HepG2 (cell line): Measurements from ENCODE around the gene NDUFV1. TPM values are rescaled to one million over a fixed set of nuclear protein-coding genes. Genes with fewer than 3 reads are reported as not detected.
A peak's percentile ranks its signal among the peaks of the same experiment; 100 is the strongest.

Experiments
- ATF4 ChIP-seq, 2 experiments: fragments of 450-650 bp in 1 of 2; sonication (generic) in 1 of 2; formaldehyde crosslinking; IDR thresholded peaks; 2 replicates each; pipeline versions ENCODE4 v1.5.0 to v1.8.0; 2020 to 2022; ENCODE audit warnings: mild to moderate bottlenecking in 1 of 2, missing genetic modification reagents in 1 of 2
- BRCA1 ChIP-seq: sonication (generic); formaldehyde crosslinking; IDR thresholded peaks from 2 replicates; pipeline ENCODE4 v1.4.0; 2020; ENCODE audit warnings: missing genetic modification reagents
- CEBPG ChIP-seq: IDR thresholded peaks from 2 replicates; pipeline ENCODE4 v1.6.1; 2016
- CEBPZ ChIP-seq: IDR thresholded peaks from 2 replicates; pipeline ENCODE4 v1.6.1; 2012; ENCODE audit warnings: low read length, improper control_type of control experiment
- EEA1 ChIP-seq: sonication (generic); formaldehyde crosslinking; IDR thresholded peaks from 2 replicates; pipeline ENCODE4 v1.5.1; 2020; ENCODE audit warnings: mild to moderate bottlenecking, missing genetic modification reagents, borderline replicate concordance
- FOXK2 ChIP-seq: fragments of 450-650 bp; IDR thresholded peaks from 2 replicates; pipeline ENCODE4 v1.6.1; 2016
- GMEB1 ChIP-seq: sonication (generic); formaldehyde crosslinking; IDR thresholded peaks from 2 replicates; pipeline ENCODE4 v1.5.1; 2020; ENCODE audit warnings: missing genetic modification reagents, mild to moderate bottlenecking, borderline replicate concordance
- KDM2A ChIP-seq: sonication (generic); formaldehyde crosslinking; IDR thresholded peaks from 2 replicates; pipeline ENCODE4 v1.4.0; 2020; ENCODE audit warnings: low read depth, missing genetic modification reagents, borderline replicate concordance
- MZF1 ChIP-seq: sonication (generic); formaldehyde crosslinking; IDR thresholded peaks from 2 replicates; pipeline ENCODE4 v1.8.1; 2023; ENCODE audit warnings: mild to moderate bottlenecking, missing genetic modification reagents, borderline replicate concordance
- PHF21A ChIP-seq: sonication (generic); formaldehyde crosslinking; IDR thresholded peaks from 2 replicates; pipeline ENCODE4 v1.5.0; 2020; ENCODE audit warnings: mild to moderate bottlenecking, missing genetic modification reagents
- SAP130 ChIP-seq: IDR thresholded peaks from 2 replicates; pipeline ENCODE4 v1.6.1; 2016; ENCODE audit warnings: low read depth
- THAP7 ChIP-seq: sonication (generic); formaldehyde crosslinking; IDR thresholded peaks from 2 replicates; pipeline ENCODE4 v1.8.1; 2023; ENCODE audit warnings: mild to moderate bottlenecking, missing genetic modification reagents
- ZFP37 ChIP-seq: sonication (generic); formaldehyde crosslinking; IDR thresholded peaks from 2 replicates; pipeline ENCODE4 v1.4.0; 2020; ENCODE audit warnings: missing genetic modification reagents, borderline replicate concordance
- ZFY ChIP-seq: sonication (generic); formaldehyde crosslinking; IDR thresholded peaks from 2 replicates; pipeline ENCODE4 v1.4.0; 2020; ENCODE audit warnings: missing genetic modification reagents
- ZNF276 ChIP-seq: sonication (generic); formaldehyde crosslinking; IDR thresholded peaks from 2 replicates; pipeline ENCODE4 v1.4.0; 2020; ENCODE audit warnings: mild to moderate bottlenecking, low read depth, missing genetic modification reagents
- ZNF563 ChIP-seq: sonication (generic); formaldehyde crosslinking; IDR thresholded peaks from 2 replicates; pipeline ENCODE4 v1.8.0; 2022; ENCODE audit warnings: mild to moderate bottlenecking, moderate library complexity, missing genetic modification reagents
- ZNF710 ChIP-seq: sonication (generic); formaldehyde crosslinking; IDR thresholded peaks from 2 replicates; pipeline ENCODE4 v1.5.0; 2020; ENCODE audit warnings: mild to moderate bottlenecking, missing genetic modification reagents, borderline replicate concordance
- ZSCAN25 ChIP-seq: sonication (generic); formaldehyde crosslinking; IDR thresholded peaks from 2 replicates; pipeline ENCODE4 v1.8.0; 2022; ENCODE audit warnings: mild to moderate bottlenecking, missing genetic modification reagents
- polyA plus RNA-seq, 8 experiments: library from polyadenylated mRNA; depleted of rRNA in 3 of 8; stranded (reverse) in 7 of 8; unstranded in 1 of 8; fragments of >200 nt; fragmentation: Illumina TruSeq in 4 of 8; extraction: Trizol in 4 of 8; gene quantifications; 2 replicates each; pipeline versions ENCODE4 v1.2.1 to v1.2.3, GENCODE V29; 2011 to 2016; ENCODE audit warnings: low read depth in 4 of 8, missing spikeins in 1 of 8, mixed read lengths in 1 of 8; ENCODE audit not compliant: insufficient read depth in 1 of 8
- total RNA-seq, 5 experiments: library from RNA; depleted of rRNA; stranded (reverse); fragments of >200 nt; fragmentation: Illumina TruSeq; extraction: Trizol; gene quantifications; 2 replicates each; pipeline ENCODE4 v1.2.3, GENCODE V29; 2016; ENCODE audit warnings: low read depth in 1 of 5

NDUFV1 gene
- total and polyA plus RNA-seq, 2 of the 13 experiments (the other 11 are each of a cell fraction or from before 2014, with no cell fraction given), result 88.9 to 137 TPM

GRCh38 chr11:67630228-67630942 is 23.6 kb downstream of the NDUFV1 start (continued):
- TF ChIP-seq THAP7 (CRISPR knock-in tag), result peak; percentile 75; the same call in 1 of the 2 replicates
- TF ChIP-seq ZNF276 (CRISPR knock-in tag), result 0 out of 2 replicates have a peak, but pooled peaks have one; percentile 48
- TF ChIP-seq SAP130 (CRISPR knock-in tag), result peak; percentile 85
- TF ChIP-seq FOXK2, result no peak
- TF ChIP-seq ZSCAN25 (CRISPR knock-in tag), result peak; percentile 81
- no peak for TF ChIP-seq EEA1
- peak; percentile 68 for TF ChIP-seq PHF21A
- peak; percentile 31; the same call in 1 of the 2 replicates for TF ChIP-seq GMEB1 (CRISPR knock-in tag)
- peak; percentile 73; the same call in 1 of the 2 replicates for TF ChIP-seq ZNF710 (CRISPR knock-in tag)
- TF ChIP-seq MZF1 (CRISPR knock-in tag), result peak; percentile 53; the same call in 1 of the 2 replicates
- no peak for TF ChIP-seq ATF4 (CRISPR knock-in tag; IDR thresholded peaks at IDR 0.05)
- 0 out of 2 replicates have a peak, but pooled peaks have one; percentile 43 for TF ChIP-seq CEBPG
- peak; percentile 74; the same call in 1 of the 2 replicates for TF ChIP-seq ZFP37 (CRISPR knock-in tag)
- TF ChIP-seq BRCA1, result no peak
- TF ChIP-seq ZNF563, result peak; percentile 60; the same call in 1 of the 2 replicates
- TF ChIP-seq ZFY, result peak; percentile 72
- peak; percentile 91 for TF ChIP-seq KDM2A (CRISPR knock-in tag)
- no peak for TF ChIP-seq CEBPZ
